Endothelial cell of umbilical vein (primary cell): ENCODE results near the gene CTDP1. TPM values are rescaled to one million over a fixed set of nuclear protein-coding genes. Genes with fewer than 3 reads are reported as not detected.

Experiments used
- BruUV-seq: library from RNA; stranded (reverse); fragments of 400-500 nt; replicated peaks from 2 replicates; lab custom pipeline; 2021; lab: Mats Ljungman, UMichigan
- CTCF ChIA-PET: fragments of 300-600, 350-600 bp; sonication (Branson Sonifier 250); formaldehyde crosslinking; loops from one replicate; lab custom pipeline; 2021; ENCODE audit warnings: antibody characterized with exemption, inconsistent platforms; lab: Charles Lee
- POLR2A ChIA-PET: fragments of 300-600, 350-600 bp; sonication (Branson Sonifier 250); formaldehyde crosslinking; loops from one replicate; lab custom pipeline; 2021; ENCODE audit warnings: antibody characterized with exemption, inconsistent platforms; lab: Charles Lee
- DNase-seq: peaks from one replicate; pipeline ENCODE4 v3.0.0-alpha.2; 2011; ENCODE audit warnings: low read depth, low spot score
- FAIRE-seq: peaks from 2 replicates; lab custom pipeline; 2011; peaks lifted over from hg19 to GRCh38; lab: Jason Lieb, UNC
- H2AFZ ChIP-seq: 2 replicates; pipeline ENCODE4 v1.6.0; 2012; ENCODE audit warnings: low read depth, low read length, control low read depth, inconsistent platforms
- H3K27ac ChIP-seq: 2 replicates; pipeline ENCODE4 v1.5.1; 2011; ENCODE audit warnings: low read depth, mild to moderate bottlenecking, control low read depth, low read length, moderate library complexity; ENCODE audit not compliant: insufficient read depth
- H3K27me3 ChIP-seq, 2 experiments: 2 replicates each; pipeline versions ENCODE4 v1.6.0 to v1.6.1; 2011; ENCODE audit warnings: low read length in 2 of 2, mixed read lengths in 1 of 2; ENCODE audit not compliant: control insufficient read depth in 2 of 2, insufficient read depth in 2 of 2
- H3K36me3 ChIP-seq, 2 experiments: 2 replicates in 1 of 2; 3 replicates in 1 of 2; pipeline ENCODE4 v1.5.1; 2011; ENCODE audit warnings: low read length in 2 of 2, mild to moderate bottlenecking in 1 of 2, moderate library complexity in 1 of 2; ENCODE audit not compliant: control insufficient read depth in 2 of 2, insufficient read depth in 2 of 2; ENCODE audit errors: extremely low read depth in 1 of 2
- H3K4me1 ChIP-seq: 3 replicates; pipeline ENCODE4 v1.5.1; 2011; ENCODE audit warnings: mild to moderate bottlenecking, low read length; ENCODE audit not compliant: control insufficient read depth, insufficient read depth; ENCODE audit errors: extremely low read depth
- H3K4me2 ChIP-seq: 2 replicates; pipeline ENCODE4 v1.6.1; 2011; ENCODE audit warnings: low read length, control low read depth, mixed read lengths; ENCODE audit not compliant: insufficient read depth
- H3K4me3 ChIP-seq, 3 experiments: fragments of 200-600 bp in 1 of 3; sonication (generic), shearing (Covaris generic) in 1 of 3; replicated peaks in 1 of 3; 2 replicates each; pipeline ENCODE4 v1.5.1; 2011 to 2016; ENCODE audit warnings: control low read depth in 3 of 3, low read length in 3 of 3, mild to moderate bottlenecking in 2 of 3, inconsistent platforms in 1 of 3, low read depth in 1 of 3, moderate library complexity in 1 of 3; ENCODE audit not compliant: insufficient read depth in 1 of 3
- H3K79me2 ChIP-seq: 2 replicates; pipeline ENCODE4 v1.6.0; 2012; ENCODE audit warnings: low read length, inconsistent platforms; ENCODE audit not compliant: control insufficient read depth, insufficient read depth
- H3K9ac ChIP-seq: replicated peaks from 2 replicates; pipeline ENCODE3; 2011; ENCODE audit warnings: low read length, control low read depth; ENCODE audit not compliant: insufficient read depth; ENCODE audit errors: extremely low read depth
- H3K9me1 ChIP-seq: replicated peaks from 3 replicates; pipeline ENCODE4 v1.6.0; 2011; ENCODE audit warnings: mild to moderate bottlenecking, low read length; ENCODE audit not compliant: control insufficient read depth, insufficient read depth; ENCODE audit errors: extremely low read depth
- H3K9me3 ChIP-seq: replicated peaks from 2 replicates; pipeline ENCODE4 v1.5.1; 2012; ENCODE audit warnings: low read length, inconsistent platforms; ENCODE audit not compliant: control insufficient read depth, insufficient read depth
- H4K20me1 ChIP-seq: replicated peaks from 2 replicates; pipeline ENCODE3; 2011; ENCODE audit warnings: mild to moderate bottlenecking, low read length; ENCODE audit not compliant: control insufficient read depth, insufficient read depth; ENCODE audit errors: extremely low read depth
- CTCF ChIP-seq, 2 donors: IDR thresholded peaks; 1 replicate in 1 of 2; 2 replicates in 1 of 2; pipeline ENCODE4 v1.5.1; 2011; ENCODE audit warnings: low read length in 2 of 2, mild to moderate bottlenecking in 2 of 2, moderate library complexity in 2 of 2, control low read depth in 1 of 2, inconsistent platforms in 1 of 2, low read depth in 1 of 2; ENCODE audit not compliant: insufficient read depth in 1 of 2; ENCODE audit errors: extremely low read depth in 1 of 2
- EZH2 ChIP-seq: IDR thresholded peaks from 2 replicates; pipeline ENCODE4 v1.6.1; 2012; ENCODE audit warnings: borderline replicate concordance, low read depth, mild to moderate bottlenecking, moderate library complexity, low read length, inconsistent platforms; ENCODE audit not compliant: severe bottlenecking
- FOS ChIP-seq: IDR thresholded peaks from 2 replicates; pipeline ENCODE4 v1.6.1; 2011; ENCODE audit warnings: mild to moderate bottlenecking, low read length, moderate library complexity, borderline replicate concordance; ENCODE audit not compliant: insufficient read depth
- GATA2 ChIP-seq: IDR thresholded peaks from 2 replicates; pipeline ENCODE4 v1.7.0; 2011; ENCODE audit warnings: low read depth, mild to moderate bottlenecking, moderate library complexity, mixed read lengths, low read length; ENCODE audit not compliant: insufficient read length, insufficient read depth
- JUN ChIP-seq: IDR thresholded peaks from 2 replicates; pipeline ENCODE4 v1.6.1; 2011; ENCODE audit warnings: borderline replicate concordance, low read depth; ENCODE audit not compliant: insufficient read length, insufficient read depth
- MYC ChIP-seq: IDR thresholded peaks from one replicate; pipeline ENCODE4 v1.6.1; 2011; ENCODE audit warnings: mild to moderate bottlenecking, low read depth, low read length
- POLR2A ChIP-seq: IDR thresholded peaks from 2 replicates; pipeline ENCODE4 v1.6.1; 2012; ENCODE audit warnings: low read depth, mild to moderate bottlenecking, control low read depth, low read length
- POLR2AphosphoS5 ChIP-seq: IDR thresholded peaks from 2 replicates; pipeline ENCODE4 v1.6.1; 2012; ENCODE audit warnings: low read depth, mild to moderate bottlenecking, control low read depth, low read length, moderate library complexity; ENCODE audit not compliant: insufficient read depth
- dilution Hi-C: fragments of 300-500 bp; cut with MboI; formaldehyde crosslinking; loops from one replicate; pipeline ENCODE4 v1.15.0; 2019; ENCODE audit warnings: low sequenced_read_pairs; ENCODE audit not compliant: extremely low pct_ligation_motif_present
- intact Hi-C: fragments of 100-400 bp; cut with micrococcal nuclease; formaldehyde crosslinking; loops from one replicate; pipeline ENCODE4 v1.10.0; 2022
- polyA plus RNA-seq, 4 experiments: library from polyadenylated mRNA; depleted of rRNA in 3 of 4; stranded (reverse) in 3 of 4; unstranded in 1 of 4; fragments of >200 nt; gene quantifications; 2 replicates each; pipeline versions ENCODE4 v1.2.1 to v1.2.3, GENCODE V29; 2011 to 2012; ENCODE audit warnings: missing spikeins in 1 of 4
- total RNA-seq: library from RNA; stranded (reverse); gene quantifications from 2 replicates; pipeline ENCODE4 v1.2.3, GENCODE V29; 2021
- TF ChIP-seq, protein P1 (sequence below): IDR thresholded peaks from 2 replicates; pipeline ENCODE4 v1.6.1; 2011; ENCODE audit not compliant: insufficient read depth, insufficient read length

CTDP1 gene
- total and polyA plus RNA-seq, 2 donors (not counting 3 experiments of a cell fraction or from before 2014, with no cell fraction given): 15.3 to 27.6 TPM

DNA sequence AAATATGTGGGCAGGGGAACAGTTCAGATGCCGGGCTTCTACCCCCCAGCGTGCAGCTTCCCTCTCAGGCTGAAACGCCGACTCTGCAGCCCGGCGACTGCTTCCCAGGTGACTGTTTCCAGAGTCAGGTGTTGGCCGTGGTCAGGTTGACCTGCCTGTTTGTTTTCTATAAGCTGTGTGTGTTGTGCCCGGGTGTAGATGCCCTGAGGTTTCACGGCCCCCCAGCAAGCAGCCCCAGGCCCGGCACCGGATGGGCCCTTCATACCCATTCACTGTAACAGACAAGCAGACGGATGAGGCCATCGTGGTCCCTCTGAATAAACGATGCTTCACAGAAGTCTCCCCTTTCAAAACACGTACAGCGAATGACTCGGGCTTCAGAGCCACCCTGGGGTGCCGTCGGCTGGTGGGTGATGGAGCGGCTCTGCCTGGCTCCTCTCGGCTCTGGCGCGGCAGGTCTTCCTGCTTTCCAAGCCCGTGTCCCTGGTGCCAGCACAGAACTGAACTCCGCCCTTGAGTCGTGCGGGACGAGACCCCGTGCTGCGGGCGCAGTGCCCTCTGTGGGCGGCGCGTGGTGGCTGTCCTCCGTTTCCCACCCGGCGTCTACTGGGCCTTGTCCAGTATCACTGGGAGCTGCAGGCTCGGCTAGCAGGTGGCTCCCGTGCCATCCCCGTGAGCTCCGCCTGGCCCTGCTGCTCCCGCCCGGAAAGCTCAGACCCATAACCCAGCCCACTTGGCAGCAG is 103.1 kb downstream of the CTDP1 start:
- no peak for TF ChIP-seq CTCF (IDR thresholded peaks at IDR 0.05; ENCODE audit: extremely low read depth in 1 of 2, insufficient read depth in 1 of 2, low read depth in 1 of 2, low read length in 2 of 2)
- no peak for TF ChIP-seq FOS
- TF ChIP-seq POLR2AphosphoS5: no peak
- TF ChIP-seq MYC: no peak
- no peak for TF ChIP-seq GATA2
- no peak for TF ChIP-seq JUN
- no peak for TF ChIP-seq POLR2A
- TF ChIP-seq, protein P1, sequence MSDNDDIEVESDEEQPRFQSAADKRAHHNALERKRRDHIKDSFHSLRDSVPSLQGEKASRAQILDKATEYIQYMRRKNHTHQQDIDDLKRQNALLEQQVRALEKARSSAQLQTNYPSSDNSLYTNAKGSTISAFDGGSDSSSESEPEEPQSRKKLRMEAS: no peak
- no peak for TF ChIP-seq EZH2
- POLR2A ChIA-PET: no interaction called here
- CTCF ChIA-PET: no interaction called here
- no peaks in the 10 kb centered on the region for H3K4me1 ChIP-seq
- no peak for DNase-seq
- H3K27me3 ChIP-seq: peaks cover 9% of the 10 kb centered on the region in 2 experiments
- H2AFZ ChIP-seq: no peak overlapping the region
- H3K9me1 ChIP-seq: no peaks in the 10 kb centered on the region
- dilution Hi-C loops (no loop called here), intact Hi-C loops (no loop called here)
- no peak overlapping the region for H3K9ac ChIP-seq
- H3K79me2 ChIP-seq: no peaks in the 10 kb centered on the region
- FAIRE-seq: no peak
- H3K9me3 ChIP-seq: no peaks in the 10 kb centered on the region
- H3K4me2 ChIP-seq: no peak overlapping the region
- no TSS peak for BruUV-seq
- H3K4me3 ChIP-seq: no peak overlapping the region
- H3K27ac ChIP-seq: no peak overlapping the region
- H4K20me1 ChIP-seq: no peaks in the 10 kb centered on the region
- no peaks in the 10 kb centered on the region for H3K36me3 ChIP-seq
